Measurements from ENCODE around the gene S100A14. TPM values are rescaled to one million over a fixed set of nuclear protein-coding genes. Genes with fewer than 3 reads are reported as not detected.

S100A14 gene
- total and polyA plus RNA-seq, 8 donors = 8.8 to 751 (median 51.5) TPM

- Histone ChIP-seq H3K27me3 (no peaks in the 10 kb centered on the region), H3K36me3 (peaks cover 79 to 88% (median 87%) of the 10 kb centered on the region in 4 donors), H3K9me3 (no peaks in the 10 kb centered on the region), H3K4me1 (peaks cover 33 to 94% (median 62%) of the 10 kb centered on the region in 4 donors), H3K4me3 (no peak overlapping the region), H3K27ac (no peak overlapping the region)
- no peak for DNase-seq
- WGBS, 5 donors = 76 to 85% (median 82%) methylated on average over 3 of the region's 3 CpGs
- no peak for TF ChIP-seq EP300 (IDR thresholded peaks at IDR 0.05)
- TF ChIP-seq POLR2A (IDR thresholded peaks at IDR 0.05) = no peak
- no peak for TF ChIP-seq CTCF (IDR thresholded peaks at IDR 0.05)
- TF ChIP-seq POLR2AphosphoS5 (IDR thresholded peaks at IDR 0.05) = no peak
- intact Hi-C loops (cut with DNase I; ENCODE audit: low total_unique reads) = no loop called here
These were observed 23.2 kb upstream of the S100A14 start for GRCh38 chr1:153639280-153639679.

- no peaks in the 10 kb centered on the region for H3K9me3 ChIP-seq
- H3K4me3 ChIP-seq = no peak overlapping the region
- no peaks in the 10 kb centered on the region for H3K27me3 ChIP-seq
- peak overlapping the region in 1 of 5 donors; percentile 5 for H3K27ac ChIP-seq
- intact Hi-C loops (cut with DNase I; ENCODE audit: low total_unique reads) = no loop called here
- no peak for DNase-seq
- peaks cover 36 to 88% (median 61%) of the 10 kb centered on the region in 4 donors for H3K4me1 ChIP-seq
- peaks cover 68 to 78% (median 77%) of the 10 kb centered on the region in 4 donors for H3K36me3 ChIP-seq
- WGBS, 5 donors = 37 to 62% (median 47%) methylated on average over 6 of the region's 6 CpGs
- TF ChIP-seq POLR2A (IDR thresholded peaks at IDR 0.05) (no peak), POLR2AphosphoS5 (IDR thresholded peaks at IDR 0.05) (no peak), EP300 (IDR thresholded peaks at IDR 0.05) (no peak), CTCF (IDR thresholded peaks at IDR 0.05) (no peak)
These were observed 22.1 kb upstream of the S100A14 start for GRCh38 chr1:153638261-153638660.

- TF ChIP-seq POLR2A (IDR thresholded peaks at IDR 0.05) = no peak
- TF ChIP-seq POLR2AphosphoS5 (IDR thresholded peaks at IDR 0.05) = no peak
- no peak for TF ChIP-seq EP300 (IDR thresholded peaks at IDR 0.05)
- no peak for TF ChIP-seq CTCF (IDR thresholded peaks at IDR 0.05)
- H3K4me1 ChIP-seq = peaks cover 42 to 77% (median 60%) of the 10 kb centered on the region in 4 donors
- DNase-seq = no peak
- intact Hi-C loops (cut with DNase I; ENCODE audit: low total_unique reads) = no loop called here
- H3K27me3 ChIP-seq = no peaks in the 10 kb centered on the region
- no peaks in the 10 kb centered on the region for H3K9me3 ChIP-seq
- peak overlapping the region in 1 of 4 donors; percentile 73 for H3K4me3 ChIP-seq
- peaks cover 49 to 58% (median 57%) of the 10 kb centered on the region in 4 donors for H3K36me3 ChIP-seq
- H3K27ac ChIP-seq = peak overlapping the region in 3 of 5 donors; percentile 10 to 99 (median 99)
- 86 to 91% (median 88%) methylated on average over 9 of the region's 9 CpGs for whole genome bisulfite sequencing, 5 donors
These were observed 20.2 kb upstream of the S100A14 start for GRCh38 chr1:153636312-153636711.

- peak overlapping the region; percentile 63 to 92 (median 76) for H3K4me3 ChIP-seq
These were observed 19.7 kb upstream of the S100A14 start for GRCh38 chr1:153635872-153636271.

More at GRCh38 chr1:153635872-153636271, 19.7 kb upstream of the S100A14 start:
- Histone ChIP-seq H3K27ac (peak overlapping the region in 4 of 5 donors; percentile 98 to 100 (median 99)), H3K9me3 (no peaks in the 10 kb centered on the region), H3K36me3 (peaks cover 44 to 54% (median 53%) of the 10 kb centered on the region in 4 donors), H3K4me1 (peaks cover 42 to 73% (median 58%) of the 10 kb centered on the region in 4 donors), H3K27me3 (no peaks in the 10 kb centered on the region)
- intact Hi-C loops (cut with DNase I; ENCODE audit: low total_unique reads) = no loop called here
- 75 to 87% (median 80%) methylated on average over 7 of the region's 7 CpGs for WGBS, 5 donors
- TF ChIP-seq EP300 (IDR thresholded peaks at IDR 0.05) = no peak
- TF ChIP-seq CTCF (IDR thresholded peaks at IDR 0.05) = no peak
- no peak for TF ChIP-seq POLR2A (IDR thresholded peaks at IDR 0.05)
- TF ChIP-seq POLR2AphosphoS5 (IDR thresholded peaks at IDR 0.05) = no peak
- no peak for DNase-seq

All from stomach (tissue), 9 donors.